Activated naive CD4-positive, alpha-beta T cell treated with anti-CD3 and anti-CD28 coated beads for 36 hours (primary cell): Measurements from ENCODE around the gene TMEM87B. TPM values are rescaled to one million over a fixed set of nuclear protein-coding genes. Genes with fewer than 3 reads are reported as not detected.
A peak's percentile ranks its signal among the peaks of the same experiment; 100 is the strongest.

Experiments used
- CTCF ChIA-PET: fragments of 350-600 bp; sonication (Branson Sonifier 250); formaldehyde crosslinking; loops from one replicate; lab custom pipeline; 2021; ENCODE audit warnings: antibody characterized with exemption; lab: Charles Lee
- DNase-seq: peaks from one replicate; pipeline ENCODE4 v3.0.0-alpha.2; 2020
- H3K27ac Mint-ChIP-seq: one replicate; pipeline ENCODE4 v1.8.0; 2021; ENCODE audit warnings: mild to moderate bottlenecking, mixed read lengths
- H3K27me3 Mint-ChIP-seq: one replicate; pipeline ENCODE4 v1.8.0; 2021; ENCODE audit warnings: low read depth, mixed read lengths
- H3K36me3 Mint-ChIP-seq: one replicate; pipeline ENCODE4 v1.8.0; 2021; ENCODE audit warnings: low read depth, mixed read lengths
- H3K4me1 Mint-ChIP-seq: one replicate; pipeline ENCODE4 v1.8.0; 2021; ENCODE audit warnings: low read depth, mixed read lengths
- H3K4me3 Mint-ChIP-seq: one replicate; pipeline ENCODE4 v1.8.0; 2021; ENCODE audit warnings: mild to moderate bottlenecking, moderate library complexity, mixed read lengths
- H3K9me3 Mint-ChIP-seq: one replicate; pipeline ENCODE4 v1.8.0; 2021; ENCODE audit warnings: mixed read lengths
- intact Hi-C: fragments of 100-400 bp; cut with micrococcal nuclease; formaldehyde crosslinking; loops from one replicate; pipeline ENCODE4 v1.15.1; 2023
- total RNA-seq, 2 experiments: library from RNA; stranded (reverse); gene quantifications; one replicate each; pipeline ENCODE4 v1.2.3, GENCODE V29; 2021

The TMEM87B gene
- total RNA-seq, 2 experiments from 2014 or later, result 10.5 to 12.0 TPM

GRCh38 chr2:112077814-112078213, 22.7 kb downstream of the TMEM87B start:
- no peak for DNase-seq
- Mint-ChIP-seq H3K27ac (no peak overlapping the region), H3K27me3 (no peaks in the 10 kb centered on the region), H3K36me3 (peaks cover 41% of the 10 kb centered on the region), H3K4me1 (peaks cover 40% of the 10 kb centered on the region), H3K9me3 (peaks cover 3% of the 10 kb centered on the region), H3K4me3 (no peak overlapping the region)
- intact Hi-C loops, result no loop called here
- CTCF ChIA-PET, result no interaction called here

GRCh38 chr2:112081262-112081661, 26.2 kb downstream of the TMEM87B start:
- peaks cover 46% of the 10 kb centered on the region for H3K36me3 Mint-ChIP-seq
- DNase-seq, result no peak
- intact Hi-C loops, result no loop called here
- no peak overlapping the region for H3K27ac Mint-ChIP-seq
- H3K27me3 Mint-ChIP-seq, result no peaks in the 10 kb centered on the region
- H3K4me1 Mint-ChIP-seq, result peaks cover 12% of the 10 kb centered on the region
- CTCF ChIA-PET, result no interaction called here
- H3K4me3 Mint-ChIP-seq, result no peak overlapping the region
- H3K9me3 Mint-ChIP-seq, result no peaks in the 10 kb centered on the region

- H3K4me3 Mint-ChIP-seq, result no peak overlapping the region
- H3K27me3 Mint-ChIP-seq, result no peaks in the 10 kb centered on the region
- CTCF ChIA-PET, result no interaction called here
- H3K27ac Mint-ChIP-seq, result no peak overlapping the region
- H3K36me3 Mint-ChIP-seq, result peaks cover 50% of the 10 kb centered on the region
- intact Hi-C loops, result no loop called here
- H3K4me1 Mint-ChIP-seq, result no peaks in the 10 kb centered on the region
- no peaks in the 10 kb centered on the region for H3K9me3 Mint-ChIP-seq
- no peak for DNase-seq
Measured at GRCh38 chr2:112084689-112085374, 29.8 kb downstream of the TMEM87B start.

GRCh38 chr2:112085375-112085730, 30.3 kb downstream of the TMEM87B start:
- H3K9me3 Mint-ChIP-seq, result no peaks in the 10 kb centered on the region
- H3K27ac Mint-ChIP-seq, result no peak overlapping the region
- no peak for DNase-seq
- no peaks in the 10 kb centered on the region for H3K4me1 Mint-ChIP-seq
- H3K4me3 Mint-ChIP-seq, result no peak overlapping the region
- intact Hi-C loops, result no loop called here
- no peaks in the 10 kb centered on the region for H3K27me3 Mint-ChIP-seq
- H3K36me3 Mint-ChIP-seq, result peaks cover 55% of the 10 kb centered on the region
- CTCF ChIA-PET, result no interaction called here

DNA sequence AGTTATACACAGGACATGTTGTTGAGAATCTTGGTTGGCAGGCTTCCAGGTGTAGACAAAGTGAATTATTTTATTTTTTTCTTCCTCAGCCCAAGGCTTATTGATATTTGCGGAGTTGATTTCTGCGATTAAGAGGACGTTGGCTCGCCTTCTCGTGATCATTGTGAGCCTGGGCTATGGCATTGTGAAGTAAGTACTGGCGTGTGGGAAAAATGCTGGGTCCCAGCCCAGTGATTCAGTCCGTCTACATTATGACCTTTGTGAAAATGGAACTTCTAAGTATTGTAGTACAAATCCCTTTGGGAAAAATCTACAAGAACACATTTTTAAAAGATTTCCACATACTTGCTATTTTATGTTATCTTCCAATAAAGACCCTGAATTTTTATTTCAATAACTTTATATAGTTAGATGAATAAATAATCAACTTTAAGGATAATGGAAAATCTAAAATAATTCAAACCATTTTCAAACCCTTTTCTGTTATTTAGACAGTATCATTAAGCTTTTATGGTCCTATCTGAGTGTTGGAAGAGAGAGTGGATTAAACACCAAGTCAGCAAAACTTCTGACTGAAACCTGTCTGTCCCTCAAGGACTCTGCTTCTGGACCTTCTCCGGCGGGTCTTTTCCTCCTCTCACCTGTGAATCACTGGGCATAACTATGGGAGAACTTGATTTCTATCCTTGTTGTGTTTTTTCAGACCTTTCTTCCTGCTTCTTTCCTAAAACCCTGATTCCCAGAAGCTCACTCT, 31.0 kb downstream of the TMEM87B start:
- Mint-ChIP-seq H3K9me3 (no peaks in the 10 kb centered on the region), H3K27ac (no peak overlapping the region), H3K4me1 (no peaks in the 10 kb centered on the region), H3K4me3 (no peak overlapping the region), H3K27me3 (no peaks in the 10 kb centered on the region), H3K36me3 (peaks cover 55% of the 10 kb centered on the region)
- CTCF ChIA-PET, result no interaction called here
- DNase-seq, result no peak
- intact Hi-C loops, result no loop called here

DNA sequence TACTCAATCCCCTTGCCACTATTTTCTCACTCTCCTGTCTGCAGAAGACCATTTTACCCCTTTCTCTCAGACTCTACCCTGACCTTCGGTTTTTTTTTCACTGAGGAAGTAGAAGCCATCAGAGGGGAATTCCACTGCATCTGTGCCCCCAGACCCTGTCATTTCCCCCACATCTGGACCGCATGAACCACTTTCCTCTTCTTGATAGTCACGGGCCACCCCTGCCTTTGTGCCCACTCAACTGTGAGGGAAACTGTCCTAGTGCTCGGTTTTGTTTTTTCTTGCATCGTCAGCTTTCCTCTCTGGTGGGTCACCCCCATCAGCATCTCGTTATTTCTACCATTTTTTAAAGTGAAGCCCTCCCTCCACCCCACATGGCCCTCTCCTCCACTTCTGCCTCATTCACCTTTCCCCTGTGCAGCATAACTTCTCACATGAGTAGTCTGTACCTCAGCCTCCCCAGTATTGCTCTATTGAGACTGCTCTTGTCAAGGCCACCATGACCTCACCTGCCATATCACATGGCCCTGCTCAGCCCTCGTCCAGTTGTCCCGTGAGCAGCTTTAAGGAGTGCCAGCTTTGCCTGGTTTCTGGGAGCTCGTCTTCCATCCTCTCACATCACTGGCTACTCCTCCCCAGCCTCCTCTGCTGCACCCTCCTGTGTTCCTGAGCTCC, 32.4 kb downstream of the TMEM87B start:
- H3K36me3 Mint-ChIP-seq, result peaks cover 49% of the 10 kb centered on the region
- DNase-seq, result no peak
- intact Hi-C loops, result no loop called here
- no peak overlapping the region for H3K4me3 Mint-ChIP-seq
- H3K27ac Mint-ChIP-seq, result no peak overlapping the region
- H3K27me3 Mint-ChIP-seq, result no peaks in the 10 kb centered on the region
- H3K4me1 Mint-ChIP-seq, result peaks cover 8% of the 10 kb centered on the region
- CTCF ChIA-PET, result no interaction called here
- no peaks in the 10 kb centered on the region for H3K9me3 Mint-ChIP-seq

DNA sequence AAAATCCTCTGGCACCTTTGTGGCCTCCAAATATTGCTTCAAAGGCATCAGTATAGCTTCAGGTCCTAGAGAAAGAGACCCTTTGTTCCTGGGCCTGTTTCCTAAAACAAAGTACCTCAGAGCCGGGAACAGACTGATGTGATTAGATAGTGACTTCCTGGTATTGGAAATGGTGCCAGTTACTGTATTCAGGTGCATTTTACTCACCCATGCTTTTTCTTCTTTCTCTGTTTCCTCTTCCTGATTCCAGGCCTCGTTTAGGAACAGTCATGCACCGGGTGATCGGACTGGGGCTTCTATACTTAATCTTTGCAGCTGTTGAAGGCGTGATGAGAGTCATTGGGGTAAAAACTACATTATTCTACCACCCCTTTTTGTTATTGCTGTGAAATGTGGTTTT, 34.3 kb downstream of the TMEM87B start:
- DNase-seq, result no peak
- CTCF ChIA-PET, result interaction anchor here (1.0 kb wide), 1 partner anchor 158 kb away, joined by 4 read pairs; no protein-coding TSS in a partner anchor
- Mint-ChIP-seq H3K36me3 (peaks cover 44% of the 10 kb centered on the region), H3K27ac (no peak overlapping the region), H3K9me3 (no peaks in the 10 kb centered on the region), H3K4me1 (peaks cover 11% of the 10 kb centered on the region), H3K4me3 (no peak overlapping the region), H3K27me3 (no peaks in the 10 kb centered on the region)
- intact Hi-C loops, result no loop called here

- intact Hi-C loops, result loop anchor here (5.0 kb wide), 1 partner anchor 35 kb away; the partner anchor contains the start of gene TMEM87B
- H3K27me3 Mint-ChIP-seq, result no peaks in the 10 kb centered on the region
- H3K27ac Mint-ChIP-seq, result no peak overlapping the region
- H3K9me3 Mint-ChIP-seq, result no peaks in the 10 kb centered on the region
- H3K4me3 Mint-ChIP-seq, result no peak overlapping the region
- CTCF ChIA-PET, result no interaction called here
- peak; percentile 25 for DNase-seq
- H3K36me3 Mint-ChIP-seq, result peaks cover 26% of the 10 kb centered on the region
- peaks cover 17% of the 10 kb centered on the region for H3K4me1 Mint-ChIP-seq
Measured at GRCh38 chr2:112092286-112093041, 37.4 kb downstream of the TMEM87B start.

GRCh38 chr2:112093216-112093615, 38.1 kb downstream of the TMEM87B start:
- CTCF ChIA-PET, result interaction anchor here (1.3 kb wide), 1 partner anchor 43 kb away, joined by 3 read pairs; no protein-coding TSS in a partner anchor
- no peaks in the 10 kb centered on the region for H3K9me3 Mint-ChIP-seq
- H3K36me3 Mint-ChIP-seq, result peaks cover 25% of the 10 kb centered on the region
- H3K4me1 Mint-ChIP-seq, result peaks cover 17% of the 10 kb centered on the region
- no peaks in the 10 kb centered on the region for H3K27me3 Mint-ChIP-seq
- no peak overlapping the region for H3K27ac Mint-ChIP-seq
- H3K4me3 Mint-ChIP-seq, result no peak overlapping the region
- no peak for DNase-seq
- intact Hi-C loops, result loop anchor here (5.0 kb wide), 1 partner anchor 36 kb away; the partner anchor contains the start of gene TMEM87B

- no peaks in the 10 kb centered on the region for H3K9me3 Mint-ChIP-seq
- intact Hi-C loops, result no loop called here
- CTCF ChIA-PET, result interaction anchor here (0.7 kb wide), 1 partner anchor 804 kb away, joined by 3 read pairs; no protein-coding TSS in a partner anchor
- no peak overlapping the region for H3K4me3 Mint-ChIP-seq
- peaks cover 17% of the 10 kb centered on the region for H3K4me1 Mint-ChIP-seq
- no peaks in the 10 kb centered on the region for H3K27me3 Mint-ChIP-seq
- peaks cover 21% of the 10 kb centered on the region for H3K36me3 Mint-ChIP-seq
- no peak for DNase-seq
- no peak overlapping the region for H3K27ac Mint-ChIP-seq
Measured at GRCh38 chr2:112095681-112096080, 40.6 kb downstream of the TMEM87B start.

DNA sequence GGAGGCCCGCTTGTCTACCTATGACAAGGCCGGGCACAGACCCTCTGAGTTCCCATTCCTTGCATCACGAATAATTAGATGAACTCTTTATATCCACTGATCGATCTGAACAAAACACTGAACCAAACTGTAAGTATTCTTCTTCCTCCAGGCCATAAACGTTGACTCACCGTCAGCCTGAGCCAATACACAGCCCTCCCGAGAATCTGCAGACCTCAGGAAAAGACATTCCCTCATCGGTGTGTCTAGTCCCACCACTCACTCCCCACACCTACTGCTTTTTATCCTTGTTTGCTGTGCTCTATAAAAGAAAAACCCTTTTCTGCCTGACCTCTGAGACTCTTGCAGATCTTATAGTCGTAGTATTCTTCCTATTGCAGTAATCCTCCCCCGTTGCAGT, 41.0 kb downstream of the TMEM87B start:
- DNase-seq, result no peak
- peaks cover 17% of the 10 kb centered on the region for H3K4me1 Mint-ChIP-seq
- no peak overlapping the region for H3K27ac Mint-ChIP-seq
- peaks cover 18% of the 10 kb centered on the region for H3K36me3 Mint-ChIP-seq
- no peaks in the 10 kb centered on the region for H3K27me3 Mint-ChIP-seq
- H3K4me3 Mint-ChIP-seq, result no peak overlapping the region
- intact Hi-C loops, result no loop called here
- no peaks in the 10 kb centered on the region for H3K9me3 Mint-ChIP-seq
- CTCF ChIA-PET, result no interaction called here
